AG04450 (cell line): Measurements from ENCODE around the gene RNF4. TPM values are rescaled to one million over a fixed set of nuclear protein-coding genes. Genes with fewer than 3 reads are reported as not detected.
A peak's percentile ranks its signal among the peaks of the same experiment; 100 is the strongest.

ENCODE experiments used
- CTCF ChIA-PET: fragments of 300-600, 350-600 bp; formaldehyde crosslinking; extraction: SDS; loops from one replicate; lab custom pipeline; 2022; ENCODE audit warnings: antibody characterized with exemption, inconsistent platforms; lab: Charles Lee
- POLR2A ChIA-PET: fragments of 350-600 bp; formaldehyde crosslinking; extraction: SDS; loops from one replicate; lab custom pipeline; 2021; ENCODE audit warnings: antibody characterized with exemption, inconsistent platforms; lab: Yijun Ruan, JAX
- DNase-seq: peaks from one replicate; pipeline ENCODE4 v3.0.0-alpha.2; 2011; ENCODE audit warnings: low read depth, low spot score
- H3K27ac ChIP-seq: one replicate; pipeline ENCODE4 v1.5.1; 2012; ENCODE audit warnings: low read depth, low read length, control low read depth
- H3K27me3 ChIP-seq: one replicate; pipeline ENCODE4 v1.6.0; 2012; ENCODE audit warnings: low read length; ENCODE audit not compliant: control insufficient read depth, insufficient read depth
- H3K4me3 ChIP-seq: 2 replicates; pipeline ENCODE4 v1.5.1; 2011; ENCODE audit warnings: mild to moderate bottlenecking, low read depth, low read length, control low read depth
- H3K9me3 ChIP-seq: 2 replicates; pipeline ENCODE4 v1.5.1; 2012; ENCODE audit warnings: low read length; ENCODE audit not compliant: control insufficient read depth, insufficient read depth
- CTCF ChIP-seq: IDR thresholded peaks from 2 replicates; pipeline ENCODE4 v1.5.1; 2011; ENCODE audit warnings: low read depth, low read length, control low read depth, inconsistent platforms
- polyA plus RNA-seq: library from polyadenylated mRNA; depleted of rRNA; stranded (reverse); fragments of >200 nt; gene quantifications from 2 replicates; pipeline ENCODE4 v1.2.3, GENCODE V29; 2011

The RNF4 gene
- polyA plus RNA-seq, 1 experiment, result 95.4 TPM

- POLR2A ChIA-PET, result interaction anchor here (0.5 kb wide), 1 partner anchor 175 kb away, joined by 6 read pairs; no protein-coding TSS in a partner anchor
- no peaks in the 10 kb centered on the region for H3K27me3 ChIP-seq
- DNase-seq, result no peak
- no peak overlapping the region for H3K27ac ChIP-seq
- TF ChIP-seq CTCF, result no peak
- H3K9me3 ChIP-seq, result no peaks in the 10 kb centered on the region
- no peak overlapping the region for H3K4me3 ChIP-seq
- CTCF ChIA-PET, result no interaction called here
Observed at GRCh38 chr4:2515830-2516550, 47.1 kb downstream of the RNF4 start.

GRCh38 chr4:2516635-2517034 lies 47.7 kb downstream of the RNF4 start:
- ChIA-PET CTCF (no interaction called here), POLR2A (interaction anchor here (0.5 kb wide), 1 partner anchor 175 kb away, joined by 6 read pairs; no protein-coding TSS in a partner anchor)
- no peak for DNase-seq
- H3K27ac ChIP-seq, result no peak overlapping the region
- H3K27me3 ChIP-seq, result no peaks in the 10 kb centered on the region
- no peak overlapping the region for H3K4me3 ChIP-seq
- H3K9me3 ChIP-seq, result no peaks in the 10 kb centered on the region
- TF ChIP-seq CTCF, result no peak

- TF ChIP-seq CTCF, result no peak
- DNase-seq, result no peak
- Histone ChIP-seq H3K27me3 (no peaks in the 10 kb centered on the region), H3K9me3 (no peaks in the 10 kb centered on the region; the same call in 1 of the 2 replicates), H3K27ac (no peak overlapping the region), H3K4me3 (no peak overlapping the region)
- POLR2A ChIA-PET, result no interaction called here
- CTCF ChIA-PET, result interaction anchor here (0.7 kb wide), 1 partner anchor 104 kb away, joined by 5 read pairs; no protein-coding TSS in a partner anchor
Observed at GRCh38 chr4:2526559-2526958, 57.7 kb downstream of the RNF4 start.

- H3K27ac ChIP-seq, result peak overlapping the region; percentile 86
- ChIA-PET POLR2A (no interaction called here), CTCF (interaction anchor here (1.0 kb wide), 1 partner anchor 315 kb away, joined by 3 read pairs; no protein-coding TSS in a partner anchor)
- peak overlapping the region; percentile 70 for H3K4me3 ChIP-seq
- H3K27me3 ChIP-seq, result no peaks in the 10 kb centered on the region
- H3K9me3 ChIP-seq, result no peaks in the 10 kb centered on the region; the same call in 1 of the 2 replicates
- no peak for DNase-seq
- TF ChIP-seq CTCF, result no peak
Observed at GRCh38 chr4:2534904-2535375, 66.0 kb downstream of the RNF4 start.
